Measurements from ENCODE around the gene CMTM4. TPM values are rescaled to one million over a fixed set of nuclear protein-coding genes. Genes with fewer than 3 reads are reported as not detected.

Gene CMTM4
- total and polyA plus RNA-seq, 8 donors: 14.9 to 43.5 (median 36.5) TPM

DNA sequence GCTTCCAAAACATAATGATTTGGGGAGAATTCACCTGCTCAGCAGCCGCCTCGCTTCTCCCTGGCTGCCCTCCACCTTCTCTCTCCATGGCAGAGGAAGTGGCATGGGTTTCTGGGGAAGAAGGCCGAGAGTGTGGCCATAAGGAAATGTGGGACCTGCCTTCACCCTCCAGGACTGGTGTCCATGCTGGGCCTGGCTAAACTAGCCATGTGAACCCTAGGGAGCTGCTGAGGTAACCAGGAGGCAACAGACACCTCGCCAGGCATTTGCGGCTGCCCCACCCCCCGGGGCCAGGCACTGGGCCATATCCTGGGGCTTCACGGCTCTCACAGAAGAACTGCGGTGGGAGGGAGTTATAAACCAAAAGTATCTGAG, 9.9 kb upstream of the CMTM4 start:
- no peaks in the 10 kb centered on the region for H3K27me3 ChIP-seq
- DNase-seq (no peak), FAIRE-seq (no peak), ATAC-seq (peak in 1 of 4 donors; percentile 20)
- no peaks in the 10 kb centered on the region for H3K4me1 ChIP-seq
- WGBS, 2 donors: 74 to 79% methylated on average over 8 of the region's 8 CpGs
- H3K9me3 ChIP-seq: no peaks in the 10 kb centered on the region
- H3K36me3 ChIP-seq: no peaks in the 10 kb centered on the region
- H3K27ac ChIP-seq: peak overlapping the region in 2 of 4 donors; percentile 15 to 35
- TF ChIP-seq, protein P1, sequence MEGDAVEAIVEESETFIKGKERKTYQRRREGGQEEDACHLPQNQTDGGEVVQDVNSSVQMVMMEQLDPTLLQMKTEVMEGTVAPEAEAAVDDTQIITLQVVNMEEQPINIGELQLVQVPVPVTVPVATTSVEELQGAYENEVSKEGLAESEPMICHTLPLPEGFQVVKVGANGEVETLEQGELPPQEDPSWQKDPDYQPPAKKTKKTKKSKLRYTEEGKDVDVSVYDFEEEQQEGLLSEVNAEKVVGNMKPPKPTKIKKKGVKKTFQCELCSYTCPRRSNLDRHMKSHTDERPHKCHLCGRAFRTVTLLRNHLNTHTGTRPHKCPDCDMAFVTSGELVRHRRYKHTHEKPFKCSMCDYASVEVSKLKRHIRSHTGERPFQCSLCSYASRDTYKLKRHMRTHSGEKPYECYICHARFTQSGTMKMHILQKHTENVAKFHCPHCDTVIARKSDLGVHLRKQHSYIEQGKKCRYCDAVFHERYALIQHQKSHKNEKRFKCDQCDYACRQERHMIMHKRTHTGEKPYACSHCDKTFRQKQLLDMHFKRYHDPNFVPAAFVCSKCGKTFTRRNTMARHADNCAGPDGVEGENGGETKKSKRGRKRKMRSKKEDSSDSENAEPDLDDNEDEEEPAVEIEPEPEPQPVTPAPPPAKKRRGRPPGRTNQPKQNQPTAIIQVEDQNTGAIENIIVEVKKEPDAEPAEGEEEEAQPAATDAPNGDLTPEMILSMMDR (IDR thresholded peaks at IDR 0.05): no peak
- intact Hi-C loops (cut with DNase I): no loop called here
- H3K4me3 ChIP-seq: no peak overlapping the region

DNA sequence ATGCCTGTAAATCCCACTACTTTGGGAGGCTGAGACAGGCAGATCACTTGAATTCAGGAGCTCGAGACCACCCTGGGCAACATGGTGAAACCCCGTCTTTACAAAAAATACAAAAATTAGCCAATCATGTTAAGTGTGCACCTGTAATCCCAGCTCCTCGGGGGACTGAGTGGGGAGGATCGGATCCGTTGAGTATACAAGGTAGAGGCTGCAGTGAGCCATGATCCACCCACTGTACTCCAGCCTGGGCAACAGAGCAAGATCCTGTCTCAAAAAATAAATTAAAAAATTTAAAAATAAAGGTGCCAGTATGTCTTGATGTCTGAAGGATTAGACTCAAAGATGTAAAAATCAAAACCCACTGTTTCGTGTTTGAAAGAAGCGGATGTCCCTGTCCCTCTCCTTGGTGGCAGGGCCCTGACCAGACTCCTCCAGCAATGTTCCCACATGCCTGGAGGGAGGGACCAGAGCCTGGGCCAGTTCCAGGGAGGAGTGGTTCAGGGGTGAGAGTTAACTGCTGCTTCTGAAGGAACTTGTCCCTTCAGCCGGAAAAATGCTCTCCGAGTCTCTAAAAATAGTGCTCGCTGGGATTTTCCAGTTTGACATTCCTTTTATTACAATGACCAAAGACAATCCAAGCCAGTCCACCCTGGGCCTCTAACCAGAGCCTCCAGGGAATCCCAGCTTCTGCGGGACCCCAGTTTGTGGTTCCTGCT, 9.4 kb upstream of the CMTM4 start:
- H3K4me3 ChIP-seq: no peak overlapping the region
- intact Hi-C loops (cut with DNase I): no loop called here
- no peaks in the 10 kb centered on the region for H3K27me3 ChIP-seq
- 76 to 86% methylated on average over 11 of the region's 11 CpGs for WGBS, 2 donors
- ATAC-seq: peak in 3 of 4 donors; percentile 57 to 79 (median 65)
- peak in 3 of 6 donors; percentile 25 to 49 (median 26) for DNase-seq
- no peak for FAIRE-seq
- no peaks in the 10 kb centered on the region for H3K36me3 ChIP-seq
- H3K4me1 ChIP-seq: no peaks in the 10 kb centered on the region
- TF ChIP-seq, protein P1 (IDR thresholded peaks at IDR 0.05): no peak
- H3K9me3 ChIP-seq: no peaks in the 10 kb centered on the region
- H3K27ac ChIP-seq: peak overlapping the region in 2 of 4 donors; percentile 15 to 35

DNA sequence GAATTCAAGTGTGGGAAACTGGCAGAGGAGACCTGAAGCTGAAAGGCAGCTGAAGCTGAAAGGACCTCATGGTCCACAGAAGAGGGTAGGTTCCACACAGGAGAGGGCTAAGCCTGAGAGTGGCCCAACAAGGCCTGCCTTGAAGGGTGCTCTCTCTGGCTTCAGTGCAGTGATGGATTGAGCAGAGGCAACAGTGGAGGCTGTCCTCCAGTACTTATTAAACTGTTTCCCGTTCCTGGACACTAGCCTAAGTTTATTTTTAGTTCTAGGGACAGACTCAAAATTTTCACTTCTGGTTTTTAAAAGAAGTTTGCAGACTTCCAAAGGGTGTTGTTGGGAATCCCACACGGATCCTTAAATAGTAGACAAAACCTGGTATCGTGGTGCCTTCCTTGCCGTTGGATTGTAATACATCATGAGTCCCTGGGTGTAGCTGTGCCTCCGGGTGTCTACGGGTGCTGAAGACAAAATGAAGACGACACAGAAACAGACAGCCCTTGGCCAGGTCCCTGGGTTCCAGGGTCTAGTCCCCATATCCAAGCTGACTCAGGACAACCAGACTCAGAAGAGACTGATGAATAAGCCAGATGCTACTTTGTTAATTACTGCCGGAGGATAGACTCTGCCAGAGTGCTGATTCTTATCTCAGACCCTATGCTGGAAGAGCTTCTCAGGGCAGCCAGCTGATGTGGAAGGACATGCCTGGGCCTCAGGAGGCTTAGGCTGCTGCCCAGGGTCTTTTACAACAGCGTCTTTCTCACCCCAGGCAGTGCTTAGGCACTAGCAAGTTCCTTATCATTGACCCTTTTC, 7.1 kb upstream of the CMTM4 start:
- Histone ChIP-seq H3K27me3 (no peaks in the 10 kb centered on the region), H3K4me1 (no peaks in the 10 kb centered on the region), H3K4me3 (no peak overlapping the region), H3K36me3 (no peaks in the 10 kb centered on the region), H3K27ac (no peak overlapping the region), H3K9me3 (no peaks in the 10 kb centered on the region)
- DNase-seq (peak in 1 of 6 donors; percentile 21), FAIRE-seq (no peak), ATAC-seq (peak in 2 of 4 donors; percentile 18 to 39)
- intact Hi-C loops (cut with DNase I): no loop called here
- 70 to 73% methylated on average over 9 of the region's 9 CpGs for WGBS, 2 donors
- TF ChIP-seq, protein P1 (IDR thresholded peaks at IDR 0.05): no peak

DNA sequence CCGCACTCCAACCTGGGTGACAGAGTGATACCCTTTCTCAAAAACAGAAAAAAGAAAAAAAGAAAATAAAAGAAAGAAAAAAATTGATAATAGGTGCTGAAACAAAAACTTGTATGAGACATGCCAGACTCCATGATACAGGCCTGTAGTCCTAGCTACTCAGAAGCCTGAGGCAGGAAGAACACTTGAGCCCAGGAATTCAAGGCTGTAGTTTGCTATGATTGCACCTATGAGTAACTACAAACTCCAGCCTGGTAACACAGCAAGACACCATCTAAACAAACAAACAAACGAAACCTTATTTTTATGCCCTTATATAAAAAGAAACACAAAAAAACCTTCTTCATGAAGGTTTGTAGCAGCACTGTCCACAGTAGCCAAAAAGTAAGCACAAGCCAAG, 5.0 kb upstream of the CMTM4 start:
- ATAC-seq (no peak), FAIRE-seq (no peak), DNase-seq (no peak)
- no peaks in the 10 kb centered on the region for H3K27me3 ChIP-seq
- H3K4me3 ChIP-seq: no peak overlapping the region
- WGBS, 2 donors: 90 to 94% methylated on average over 2 of the region's 2 CpGs
- H3K27ac ChIP-seq: no peak overlapping the region
- intact Hi-C loops (cut with DNase I): no loop called here
- H3K4me1 ChIP-seq: peaks cover 0 to 3% (median 0%) of the 10 kb centered on the region in 3 donors
- TF ChIP-seq, protein P1 (IDR thresholded peaks at IDR 0.05): no peak
- no peaks in the 10 kb centered on the region for H3K36me3 ChIP-seq
- no peaks in the 10 kb centered on the region for H3K9me3 ChIP-seq

All from pancreas (tissue), 10 donors.